ENCODE data around the gene NUDT19. TPM values are rescaled to one million over a fixed set of nuclear protein-coding genes. Genes with fewer than 3 reads are reported as not detected.

NUDT19 gene
- total RNA-seq, 5 donors from 2014 or later (not counting 1 experiment from before 2014, with no cell fraction given), result 9.6 to 14.7 (median 11.5) TPM

- peaks cover 6 to 28% of the 10 kb centered on the region in 2 experiments for H3K27me3 ChIP-seq (replicated peaks in 1 of 2; ENCODE audit: control insufficient read depth in 2 of 2, extremely low read depth in 1 of 2, insufficient read depth in 2 of 2, low read length in 1 of 2)
- no peaks in the 10 kb centered on the region for H3K9me3 Mint-ChIP-seq
- ATAC-seq (replicated peaks in 1 of 4), result peak in 1 of 4 experiments; percentile 1
- POLR2A ChIA-PET, result no interaction called here
- DNase-seq, result peak in 14 of 35 experiments; percentile 8 to 61 (median 25)
- peaks cover 5 to 12% of the 10 kb centered on the region in 2 donors for H3K27me3 Mint-ChIP-seq
- H3K4me3 Mint-ChIP-seq, result peak overlapping the region; percentile 82 to 97 (median 92)
- peaks cover 31 to 38% (median 34%) of the 10 kb centered on the region in 3 donors for H3K4me1 Mint-ChIP-seq
- H3K36me3 Mint-ChIP-seq, result no peaks in the 10 kb centered on the region
- H3K9me3 ChIP-seq, result no peaks in the 10 kb centered on the region
- CTCF ChIA-PET, result interaction anchor here in 1 of 2 donors (0.6 kb wide), 1 partner anchor 102 kb away, joined by 3 read pairs; no protein-coding TSS in a partner anchor
- H3K4me3 ChIP-seq (ENCODE audit: control insufficient read depth in 1 of 2, extremely low read depth in 1 of 2, low read length in 1 of 2), result peak overlapping the region; percentile 64 to 95
- H3K27ac Mint-ChIP-seq, result no peak overlapping the region
- H3K36me3 ChIP-seq (ENCODE audit: control insufficient read depth in 2 of 2, extremely low read depth in 1 of 2, insufficient read depth in 1 of 2, low read length in 1 of 2), result no peaks in the 10 kb centered on the region
- H3K27ac ChIP-seq (ENCODE audit: low read length), result no peak overlapping the region
- WGBS (ENCODE audit: insufficient coverage), result 5% methylated on average over 93 of the region's 93 CpGs
- peaks cover 15 to 42% of the 10 kb centered on the region in 2 experiments for H3K4me1 ChIP-seq (ENCODE audit: control insufficient read depth in 1 of 2, extremely low read depth in 1 of 2, insufficient read depth in 2 of 2, low read length in 2 of 2)
These were observed 15.3 kb upstream of the NUDT19 start for GRCh38 chr19:32676186-32676894.

GRCh38 chr19:32676895-32677359 lies 14.7 kb upstream of the NUDT19 start:
- Mint-ChIP-seq H3K36me3 (no peaks in the 10 kb centered on the region), H3K27me3 (peaks cover 5 to 12% of the 10 kb centered on the region in 2 donors), H3K9me3 (no peaks in the 10 kb centered on the region), H3K4me3 (peak overlapping the region; percentile 55 to 74 (median 60)), H3K4me1 (peaks cover 25 to 32% (median 28%) of the 10 kb centered on the region in 3 donors), H3K27ac (no peak overlapping the region)
- peaks cover 15 to 41% of the 10 kb centered on the region in 2 experiments for H3K4me1 ChIP-seq (ENCODE audit: control insufficient read depth in 1 of 2, extremely low read depth in 1 of 2, insufficient read depth in 2 of 2, low read length in 2 of 2)
- peaks cover 6 to 28% of the 10 kb centered on the region in 2 experiments for H3K27me3 ChIP-seq (replicated peaks in 1 of 2; ENCODE audit: control insufficient read depth in 2 of 2, extremely low read depth in 1 of 2, insufficient read depth in 2 of 2, low read length in 1 of 2)
- no peaks in the 10 kb centered on the region for H3K36me3 ChIP-seq (ENCODE audit: control insufficient read depth in 2 of 2, extremely low read depth in 1 of 2, insufficient read depth in 1 of 2, low read length in 1 of 2)
- ATAC-seq (replicated peaks in 1 of 4), result no peak
- no peaks in the 10 kb centered on the region for H3K9me3 ChIP-seq
- CTCF ChIA-PET, result interaction anchor here in 1 of 2 donors (0.6 to 1.5 kb wide), 2 partner anchors 101 to 500 kb away, joined by 3 read pairs; no protein-coding TSS in a partner anchor
- WGBS (ENCODE audit: insufficient coverage), result 29% methylated on average over 28 of the region's 33 CpGs
- H3K27ac ChIP-seq (ENCODE audit: low read length), result no peak overlapping the region
- POLR2A ChIA-PET, result no interaction called here
- H3K4me3 ChIP-seq (ENCODE audit: control insufficient read depth in 1 of 2, extremely low read depth in 1 of 2, low read length in 1 of 2), result peak overlapping the region in 1 of 2 donors; percentile 95
- DNase-seq, result no peak

DNA sequence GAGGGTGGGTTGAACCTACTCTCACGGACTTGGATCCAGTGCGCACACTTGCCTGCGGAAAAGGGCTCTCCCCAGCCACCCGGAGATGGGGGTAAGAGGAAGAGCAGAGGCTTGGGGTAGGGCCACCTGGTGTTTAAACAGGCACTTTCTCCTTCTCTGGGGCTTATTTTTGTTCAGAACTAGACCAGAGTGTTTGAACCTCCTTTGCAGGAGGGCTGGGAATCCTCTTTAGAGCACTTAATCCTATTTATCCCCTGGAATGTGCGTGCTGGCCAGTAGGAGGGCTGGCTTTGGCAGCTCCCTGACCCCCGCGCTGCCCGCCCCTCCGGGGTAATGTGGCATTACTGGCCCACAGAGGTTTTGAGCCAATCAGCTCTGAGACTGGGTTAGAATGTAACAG lies 14.0 kb upstream of the NUDT19 start:
- H3K27ac ChIP-seq (ENCODE audit: low read length), result no peak overlapping the region
- H3K9me3 ChIP-seq, result no peaks in the 10 kb centered on the region
- no peaks in the 10 kb centered on the region for H3K36me3 ChIP-seq (ENCODE audit: control insufficient read depth in 2 of 2, extremely low read depth in 1 of 2, insufficient read depth in 1 of 2, low read length in 1 of 2)
- no peak for DNase-seq
- ATAC-seq (replicated peaks in 1 of 4), result no peak
- peaks cover 15 to 36% of the 10 kb centered on the region in 2 experiments for H3K4me1 ChIP-seq (ENCODE audit: control insufficient read depth in 1 of 2, extremely low read depth in 1 of 2, insufficient read depth in 2 of 2, low read length in 2 of 2)
- Mint-ChIP-seq H3K9me3 (no peaks in the 10 kb centered on the region), H3K36me3 (no peaks in the 10 kb centered on the region), H3K4me3 (peak overlapping the region; percentile 55 to 74 (median 60)), H3K27me3 (peaks cover 8 to 13% of the 10 kb centered on the region in 2 donors), H3K4me1 (peaks cover 18 to 25% (median 21%) of the 10 kb centered on the region in 3 donors), H3K27ac (no peak overlapping the region)
- WGBS (ENCODE audit: insufficient coverage), result 77% methylated on average over 5 of the region's 9 CpGs
- peaks cover 6 to 28% of the 10 kb centered on the region in 2 experiments for H3K27me3 ChIP-seq (replicated peaks in 1 of 2; ENCODE audit: control insufficient read depth in 2 of 2, extremely low read depth in 1 of 2, insufficient read depth in 2 of 2, low read length in 1 of 2)
- CTCF ChIA-PET, result interaction anchor here (0.6 to 1.5 kb wide), 5 partner anchors 16 to 499 kb away, joined by 3 to 7 read pairs (median 4); no protein-coding TSS in a partner anchor
- POLR2A ChIA-PET, result interaction anchor here in 1 of 2 donors (0.5 kb wide), 1 partner anchor 1665 kb away, joined by 3 read pairs; no protein-coding TSS in a partner anchor
- no peak overlapping the region for H3K4me3 ChIP-seq (ENCODE audit: control insufficient read depth in 1 of 2, extremely low read depth in 1 of 2, low read length in 1 of 2)

- WGBS (ENCODE audit: insufficient coverage), result no CpG with 5 or more reads among the region's 2 CpGs
- ATAC-seq (replicated peaks in 1 of 4) (no peak), DNase-seq (no peak)
- peaks cover 8 to 13% of the 10 kb centered on the region in 2 donors for H3K27me3 Mint-ChIP-seq
- ChIA-PET CTCF (interaction anchor here in 1 of 2 donors (0.7 kb wide), 1 partner anchor 296 kb away, joined by 5 read pairs; no protein-coding TSS in a partner anchor), POLR2A (interaction anchor here in 1 of 2 donors (0.6 kb wide), 1 partner anchor 247 kb away, joined by 3 read pairs; no protein-coding TSS in a partner anchor)
- peaks cover 4 to 11% of the 10 kb centered on the region in 2 experiments for H3K4me1 ChIP-seq (ENCODE audit: control insufficient read depth in 1 of 2, extremely low read depth in 1 of 2, insufficient read depth in 2 of 2, low read length in 2 of 2)
- no peaks in the 10 kb centered on the region for H3K36me3 ChIP-seq (ENCODE audit: control insufficient read depth in 2 of 2, extremely low read depth in 1 of 2, insufficient read depth in 1 of 2, low read length in 1 of 2)
- no peaks in the 10 kb centered on the region for H3K9me3 ChIP-seq
- H3K4me3 ChIP-seq (ENCODE audit: control insufficient read depth in 1 of 2, extremely low read depth in 1 of 2, low read length in 1 of 2), result no peak overlapping the region
- peaks cover 3% of the 10 kb centered on the region for H3K36me3 Mint-ChIP-seq
- no peak overlapping the region for H3K27ac ChIP-seq (ENCODE audit: low read length)
- H3K4me3 Mint-ChIP-seq, result no peak overlapping the region
- peaks cover 6 to 28% of the 10 kb centered on the region in 2 experiments for H3K27me3 ChIP-seq (replicated peaks in 1 of 2; ENCODE audit: control insufficient read depth in 2 of 2, extremely low read depth in 1 of 2, insufficient read depth in 2 of 2, low read length in 1 of 2)
- peaks cover 0 to 6% (median 5%) of the 10 kb centered on the region in 3 donors for H3K4me1 Mint-ChIP-seq
- no peak overlapping the region for H3K27ac Mint-ChIP-seq
- H3K9me3 Mint-ChIP-seq, result no peaks in the 10 kb centered on the region
These were observed 10.6 kb upstream of the NUDT19 start for GRCh38 chr19:32680986-32681385.

DNA sequence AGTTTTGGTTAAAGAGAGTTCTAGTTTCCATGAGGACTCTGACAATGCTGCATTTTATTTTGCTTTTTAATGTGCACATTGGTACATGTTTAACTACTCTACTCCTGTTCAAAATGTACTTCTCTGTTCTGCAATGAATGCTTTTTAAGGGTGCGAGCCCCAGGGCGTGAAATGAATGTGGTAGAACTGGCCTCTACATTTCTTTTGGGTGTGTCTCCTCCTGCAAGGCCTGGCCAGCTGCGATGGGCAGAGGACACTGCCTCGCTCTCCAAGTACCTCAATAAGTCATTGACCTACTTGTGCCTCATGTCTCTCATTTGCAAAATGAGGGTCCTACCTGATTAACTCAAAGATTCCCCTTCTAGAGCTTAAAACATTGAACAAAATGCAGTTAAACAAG lies 9.3 kb upstream of the NUDT19 start:
- H3K4me3 ChIP-seq (ENCODE audit: control insufficient read depth in 1 of 2, extremely low read depth in 1 of 2, low read length in 1 of 2), result no peak overlapping the region
- 100% methylated on average over 3 of the region's 4 CpGs for WGBS (ENCODE audit: insufficient coverage)
- no peaks in the 10 kb centered on the region for H3K4me1 ChIP-seq (ENCODE audit: control insufficient read depth in 1 of 2, extremely low read depth in 1 of 2, insufficient read depth in 2 of 2, low read length in 2 of 2)
- Mint-ChIP-seq H3K36me3 (peaks cover 8% of the 10 kb centered on the region), H3K9me3 (no peaks in the 10 kb centered on the region), H3K4me1 (peaks cover 0 to 2% (median 2%) of the 10 kb centered on the region in 3 donors), H3K4me3 (no peak overlapping the region), H3K27ac (no peak overlapping the region), H3K27me3 (peaks cover 6 to 8% of the 10 kb centered on the region in 2 donors)
- H3K36me3 ChIP-seq (ENCODE audit: control insufficient read depth in 2 of 2, extremely low read depth in 1 of 2, insufficient read depth in 1 of 2, low read length in 1 of 2), result no peaks in the 10 kb centered on the region
- POLR2A ChIA-PET, result interaction anchor here in 1 of 2 donors (0.7 kb wide), 1 partner anchor 79 kb away, joined by 3 read pairs; no protein-coding TSS in a partner anchor
- CTCF ChIA-PET, result no interaction called here
- H3K9me3 ChIP-seq, result no peaks in the 10 kb centered on the region
- peaks cover 1 to 20% of the 10 kb centered on the region in 2 experiments for H3K27me3 ChIP-seq (replicated peaks in 1 of 2; ENCODE audit: control insufficient read depth in 2 of 2, extremely low read depth in 1 of 2, insufficient read depth in 2 of 2, low read length in 1 of 2)
- ATAC-seq (replicated peaks in 1 of 4) (no peak), DNase-seq (no peak)
- no peak overlapping the region for H3K27ac ChIP-seq (ENCODE audit: low read length)

DNA sequence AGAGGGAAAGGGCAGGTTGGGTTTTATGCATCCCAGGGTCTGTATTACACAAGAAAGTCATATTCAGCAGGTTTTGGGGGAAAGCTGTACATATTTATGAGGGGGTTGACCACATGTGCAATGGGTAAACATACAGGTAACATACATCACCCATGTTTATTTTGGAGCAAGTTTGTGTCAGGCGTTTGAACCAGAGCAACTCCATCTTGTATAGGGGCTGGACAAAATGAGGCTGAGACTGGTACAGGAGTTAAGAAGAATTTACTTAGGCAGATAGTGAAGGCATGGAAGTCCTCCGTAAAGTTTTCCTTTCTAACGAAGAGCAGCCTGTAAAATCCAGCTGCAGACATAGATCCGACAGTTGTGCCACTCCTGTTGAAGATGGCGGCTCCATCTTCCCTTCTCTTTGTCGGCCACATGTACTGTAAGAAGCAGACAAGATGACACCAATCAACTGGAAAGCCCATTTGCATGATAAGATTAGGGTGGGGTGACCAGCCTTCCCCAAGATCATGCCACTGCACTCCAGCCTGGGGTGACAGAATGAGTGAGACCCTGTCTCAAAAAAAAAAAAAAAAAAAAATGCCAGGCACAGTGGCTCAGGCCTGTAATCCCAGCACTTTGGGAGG lies 4.7 kb upstream of the NUDT19 start:
- Mint-ChIP-seq H3K9me3 (no peaks in the 10 kb centered on the region), H3K27ac (no peak overlapping the region), H3K36me3 (peaks cover 8% of the 10 kb centered on the region), H3K4me3 (no peak overlapping the region), H3K4me1 (peaks cover 9 to 16% (median 12%) of the 10 kb centered on the region in 3 donors), H3K27me3 (peaks cover 2 to 3% of the 10 kb centered on the region in 2 donors)
- Histone ChIP-seq H3K36me3 (ENCODE audit: control insufficient read depth in 2 of 2, extremely low read depth in 1 of 2, insufficient read depth in 1 of 2, low read length in 1 of 2) (no peaks in the 10 kb centered on the region), H3K4me3 (ENCODE audit: control insufficient read depth in 1 of 2, extremely low read depth in 1 of 2, low read length in 1 of 2) (no peak overlapping the region), H3K9me3 (no peaks in the 10 kb centered on the region), H3K27ac (ENCODE audit: low read length) (no peak overlapping the region), H3K4me1 (ENCODE audit: control insufficient read depth in 1 of 2, extremely low read depth in 1 of 2, insufficient read depth in 2 of 2, low read length in 2 of 2) (peaks cover 5 to 10% of the 10 kb centered on the region in 2 experiments), H3K27me3 (replicated peaks in 1 of 2; ENCODE audit: control insufficient read depth in 2 of 2, extremely low read depth in 1 of 2, insufficient read depth in 2 of 2, low read length in 1 of 2) (no peaks in the 10 kb centered on the region)
- ChIA-PET POLR2A (no interaction called here), CTCF (no interaction called here)
- ATAC-seq (replicated peaks in 1 of 4) (no peak), DNase-seq (no peak)
- WGBS (ENCODE audit: insufficient coverage), result 88% methylated on average over 4 of the region's 6 CpGs

Measured in T-cell (primary cell).